ENCODE measurements around the gene RBBP9.
"Not testable (repeated sequence)": the region's sequence is repeated elsewhere in the genome, so short reads cannot be mapped to it uniquely, and the experiment has no call there.

Gene RBBP9

DNA sequence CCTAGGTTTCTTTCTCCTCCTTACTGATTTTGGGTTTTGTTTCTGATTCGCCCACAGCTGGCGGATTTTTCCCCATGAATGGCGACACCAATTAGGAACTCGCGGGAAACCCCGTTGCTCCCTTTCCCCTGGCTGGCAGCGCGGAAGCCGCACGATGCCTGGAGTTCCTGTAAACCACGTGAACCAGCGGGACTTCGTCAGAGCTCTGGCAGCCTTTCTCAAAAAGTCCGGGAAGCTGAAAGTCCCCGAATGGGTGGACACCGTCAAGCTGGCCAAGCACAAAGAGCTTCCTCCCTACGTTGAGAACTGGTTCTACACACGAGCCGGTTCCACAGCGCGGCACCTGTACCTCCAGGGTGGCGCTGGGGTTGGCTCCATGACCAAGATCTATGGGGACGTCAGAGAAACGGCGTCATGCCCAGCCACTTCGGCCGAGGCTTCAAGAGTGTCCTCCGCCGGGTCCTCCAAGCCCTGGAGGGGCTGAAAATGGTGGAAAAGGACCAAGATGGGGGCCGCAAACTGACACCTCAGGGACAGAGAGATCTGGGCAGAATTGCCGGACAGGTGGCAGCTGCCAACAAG is 7.5 kb upstream of the RBBP9 start:
- DNase-seq = no peak

DNA sequence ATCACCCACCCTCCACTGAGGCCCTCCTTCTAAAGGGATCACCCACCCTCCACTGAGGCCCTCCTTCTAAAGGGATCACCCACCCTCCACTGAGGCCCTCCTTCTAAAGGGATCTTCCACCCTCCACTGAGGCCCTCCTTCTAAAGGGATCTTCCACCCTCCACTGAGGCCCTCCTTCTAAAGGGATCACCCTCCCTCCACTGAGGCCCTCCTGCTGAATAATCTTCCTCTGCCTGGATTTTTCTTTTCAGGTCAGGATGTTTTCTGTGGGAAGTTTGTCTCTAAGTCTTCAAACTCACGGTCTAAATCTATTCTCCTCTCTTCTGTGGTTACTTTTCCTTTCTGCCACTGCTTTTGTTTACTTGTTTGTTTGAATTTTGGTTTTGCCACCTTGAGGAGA is 4.6 kb upstream of the RBBP9 start:
- DNase-seq = not testable (repeated sequence)

DNA sequence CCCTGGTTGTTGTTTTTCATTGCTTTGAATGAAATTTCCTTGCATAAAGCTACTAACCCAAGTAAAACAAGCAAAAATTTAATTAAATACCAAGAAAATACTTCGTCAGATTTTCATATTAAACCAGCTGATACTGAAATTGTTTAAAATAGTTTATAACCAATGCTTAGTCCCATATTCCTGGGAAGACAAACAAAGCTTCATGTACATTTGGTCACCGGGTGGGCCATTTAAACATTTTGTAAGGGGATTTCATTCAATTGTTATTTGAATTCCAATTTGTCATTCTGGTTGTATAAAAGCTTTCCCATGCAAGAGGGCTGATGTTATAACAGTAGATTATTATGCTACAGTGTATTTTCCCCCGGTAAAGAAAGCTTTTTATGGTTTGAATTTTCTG is 578 bp upstream of the RBBP9 start:
- DNase-seq = no peak

DNA sequence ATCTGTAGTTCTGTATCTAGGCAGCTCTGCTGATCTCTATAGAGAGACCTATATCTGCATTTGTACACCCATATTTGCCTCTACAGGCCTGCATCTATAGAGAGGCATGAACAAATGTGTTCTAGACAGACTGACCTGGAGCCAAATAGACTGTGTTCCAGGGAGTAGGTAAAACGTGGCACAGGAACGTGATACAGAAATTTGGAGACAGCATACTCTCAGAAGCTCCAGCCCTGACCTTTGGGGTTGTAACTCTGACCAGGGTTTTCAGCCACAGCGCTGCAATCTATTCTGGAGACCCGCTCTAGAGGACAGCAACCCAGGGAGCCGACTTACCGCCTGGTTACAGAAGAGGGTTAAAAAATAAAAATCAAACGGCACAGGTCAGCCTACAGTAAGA is 983 bp downstream of the RBBP9 start:
- no peak for DNase-seq

DNA sequence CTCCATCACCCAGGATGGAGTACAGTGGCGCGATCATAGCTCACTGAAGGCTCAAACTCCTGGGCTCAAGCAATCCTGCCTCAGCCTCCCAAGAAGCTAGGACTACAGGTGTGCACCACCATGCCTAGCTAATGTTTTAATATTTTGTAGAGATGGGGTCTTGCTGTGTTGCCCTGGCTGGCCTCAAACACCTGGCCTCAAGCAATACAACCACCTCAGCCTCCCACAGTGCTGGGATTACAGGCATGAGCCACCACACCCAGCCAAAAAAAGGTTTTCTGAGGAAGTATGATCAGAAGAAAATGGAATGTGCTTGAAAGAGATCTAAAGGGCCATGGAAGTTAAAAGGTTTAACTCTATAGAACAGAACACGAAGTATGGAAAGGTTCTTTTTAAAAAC is 8.7 kb downstream of the RBBP9 start:
- DNase-seq = no peak

DNA sequence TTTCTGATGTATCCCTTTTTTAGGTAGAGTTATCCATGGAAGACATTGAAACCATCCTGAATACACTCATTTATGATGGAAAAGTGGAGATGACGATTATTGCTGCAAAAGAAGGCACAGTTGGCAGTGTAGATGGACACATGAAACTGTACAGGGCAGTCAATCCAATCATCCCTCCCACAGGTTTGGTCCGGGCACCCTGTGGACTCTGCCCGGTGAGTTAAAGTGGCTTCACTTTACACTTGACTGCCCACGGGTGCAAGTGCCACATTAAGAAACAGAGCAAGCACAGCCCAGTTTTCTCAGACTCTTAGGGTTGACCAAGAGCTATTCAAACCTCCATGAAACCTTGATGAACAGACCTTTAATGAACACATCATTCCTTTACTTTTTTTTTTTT is 15.4 kb downstream of the RBBP9 start:
- DNase-seq = no peak

DNA sequence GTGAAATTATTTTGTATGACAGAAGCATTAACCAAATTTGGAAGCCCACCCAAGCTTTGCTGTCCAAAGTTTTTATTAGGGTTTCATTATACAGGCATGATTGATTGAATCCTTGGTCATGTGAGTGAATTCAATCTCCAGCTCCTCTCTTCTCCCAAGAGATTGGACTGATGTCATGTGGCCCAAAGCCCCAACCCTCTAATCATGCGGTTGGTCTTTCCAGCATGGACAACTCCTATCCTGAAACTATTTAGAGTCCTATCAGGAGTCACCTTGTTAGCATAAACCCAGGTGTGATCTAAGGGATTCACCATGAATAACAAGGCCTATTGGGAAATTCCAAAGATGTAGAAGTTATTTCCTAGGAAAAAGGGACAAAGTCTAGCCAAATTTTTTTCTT is 19.2 kb downstream of the RBBP9 start:
- no peak for DNase-seq

DNA sequence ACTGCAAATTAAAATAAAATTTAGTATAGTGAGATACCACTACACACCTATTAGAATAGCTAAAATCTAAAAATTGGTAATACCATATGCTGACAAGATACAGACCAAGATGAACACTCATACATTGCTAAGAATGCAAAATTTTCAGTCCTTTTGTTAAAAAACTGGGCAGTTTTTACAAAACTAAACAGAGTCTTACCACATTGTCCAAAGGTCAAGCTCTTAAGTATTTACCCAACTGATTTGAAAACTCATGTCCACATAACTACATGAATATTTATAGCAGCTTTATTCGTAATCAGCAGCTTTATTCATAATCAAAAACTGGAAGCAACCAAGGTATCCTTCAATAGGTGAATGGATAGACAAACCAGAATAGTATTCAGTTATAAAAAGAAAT is 19.8 kb downstream of the RBBP9 start:
- DNase-seq = no peak

DNA sequence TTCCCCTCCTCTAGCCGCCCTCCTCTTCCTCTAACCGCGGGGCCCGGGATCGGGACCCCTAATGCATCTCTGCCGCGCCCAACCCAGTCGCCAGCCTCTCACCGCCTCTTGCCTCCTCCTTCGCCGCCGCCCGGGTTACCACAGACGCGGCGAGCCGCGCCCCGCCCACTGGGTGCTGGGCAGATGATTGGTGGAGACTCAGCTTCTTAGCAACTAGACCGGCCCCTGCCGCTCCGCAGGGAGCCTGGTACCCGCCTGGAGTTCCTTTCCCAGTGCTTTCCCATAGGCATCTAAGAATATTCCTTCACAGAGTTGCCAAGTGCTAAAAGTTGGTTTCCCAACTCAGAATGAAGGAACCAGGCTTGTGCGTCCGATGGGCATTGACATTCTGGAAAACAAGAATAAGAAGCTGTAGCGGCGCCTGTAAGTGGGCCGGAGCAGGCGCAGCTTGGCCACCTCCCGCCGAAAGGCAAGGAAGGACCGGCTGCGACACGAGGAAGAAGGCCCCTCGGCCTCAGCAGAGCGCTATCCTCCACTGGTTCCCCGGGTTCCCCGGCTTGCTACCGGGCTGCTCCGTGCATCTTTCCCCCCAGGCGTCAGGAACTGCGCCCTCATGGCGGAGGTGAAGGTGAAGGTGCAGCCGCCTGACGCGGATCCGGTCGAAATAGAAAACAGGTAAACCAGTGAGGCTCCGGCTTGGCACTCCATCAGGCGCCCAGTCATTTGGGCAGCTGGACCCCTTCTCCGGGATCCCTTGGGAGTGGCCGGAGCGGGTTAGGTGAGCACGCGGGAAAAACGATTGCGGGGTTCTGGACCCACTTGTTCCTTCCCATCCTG is 29.9 kb downstream of the RBBP9 start, which contains the start of the genes DZANK1 and POLR3F:
Gene DZANK1 (minus strand): TSS at position 137 of the 837 bp plus-strand sequence. CDS start 1,672 bp downstream, outside the sequence.
Gene POLR3F (plus strand): TSS at position 497 of the 837 bp plus-strand sequence. CDS start 117 bp downstream, at position 614.
- DNase-seq = peak; percentile 97

DNA sequence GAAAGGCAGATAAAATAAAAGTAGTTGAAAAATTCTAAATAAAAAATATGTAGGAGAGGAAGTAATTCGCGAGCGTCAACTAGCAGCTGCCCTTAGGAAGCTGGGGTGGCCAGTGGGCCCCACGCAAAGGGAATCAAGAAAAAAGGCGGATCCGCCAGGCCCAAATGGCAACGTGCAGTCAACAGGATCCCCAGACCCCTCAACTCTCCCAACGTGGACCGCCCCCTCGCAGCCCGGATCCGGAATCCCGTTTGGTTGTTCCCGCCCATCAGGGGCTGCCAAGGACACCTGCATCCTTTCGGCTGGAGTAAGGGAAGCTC is 30.5 kb downstream of the RBBP9 start:
- no peak for DNase-seq

DNA sequence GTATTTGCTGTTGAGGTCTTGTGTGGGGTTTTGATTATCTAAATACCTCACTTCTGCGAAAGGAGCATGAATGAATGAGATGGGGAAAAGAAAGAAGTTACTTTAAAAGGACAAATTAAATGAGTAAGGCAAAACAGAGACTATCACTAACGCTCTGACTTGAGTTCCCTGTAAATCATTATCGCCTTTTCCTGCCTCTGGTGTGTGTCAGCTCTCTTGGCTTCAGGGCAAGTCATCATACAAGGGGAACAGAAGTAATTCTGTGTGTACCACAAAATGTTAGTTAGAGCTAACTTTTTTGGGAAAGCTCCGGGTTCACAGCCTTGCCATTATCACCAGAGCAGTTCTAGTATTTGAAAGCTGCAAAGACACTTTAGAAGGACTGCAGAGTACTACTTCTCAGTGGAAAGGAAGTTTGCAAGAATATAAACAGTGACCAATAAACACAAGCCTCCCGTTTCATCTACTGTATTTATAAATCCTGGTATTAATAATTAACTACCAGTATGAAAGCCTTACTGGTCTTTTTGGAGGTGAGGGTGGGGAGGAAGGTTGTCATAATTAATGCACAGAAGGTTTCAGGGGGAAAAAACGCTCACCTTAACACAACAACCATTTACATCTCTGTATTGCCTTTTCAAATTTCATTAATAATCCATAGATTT is 31.4 kb downstream of the RBBP9 start:
- no peak for DNase-seq

DNA sequence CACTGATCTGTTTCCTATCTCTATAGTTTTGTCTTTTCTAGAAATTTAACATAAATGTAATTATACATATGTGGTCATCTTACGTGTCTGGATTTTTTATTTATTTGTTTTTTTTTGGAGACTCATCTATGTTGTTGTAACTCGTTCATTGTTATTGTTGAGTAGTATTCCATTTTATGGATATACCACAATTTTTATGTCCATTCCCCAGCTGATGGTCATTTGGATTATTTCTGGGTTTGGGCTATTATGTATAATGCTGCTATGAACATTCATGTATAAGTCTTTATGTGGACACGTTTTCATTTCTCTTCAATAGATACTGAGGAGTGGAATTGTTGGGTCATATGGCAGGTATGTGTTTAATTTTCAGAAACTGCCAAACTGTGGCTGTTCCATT is 40.4 kb downstream of the RBBP9 start:
- DNase-seq = no peak

DNA sequence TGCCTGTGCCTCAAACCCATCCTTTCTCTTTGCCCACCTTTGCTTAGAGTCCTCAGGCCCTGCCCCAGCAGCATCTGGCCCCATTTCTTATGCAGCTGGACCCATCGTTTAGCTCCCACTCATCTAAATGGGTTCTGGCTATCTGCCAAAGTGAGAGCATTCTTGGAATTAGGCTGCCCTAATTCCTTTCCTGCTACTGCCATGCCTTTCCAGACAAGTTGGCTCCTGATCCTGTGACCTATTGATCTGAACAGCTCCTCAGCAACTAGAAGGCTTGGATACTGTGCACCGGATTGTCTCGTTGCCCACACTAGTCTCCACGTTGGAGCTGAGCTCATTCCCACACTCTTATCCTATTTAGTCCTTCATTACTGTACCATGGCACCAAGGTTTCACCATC is 53.1 kb downstream of the RBBP9 start:
- no peak for DNase-seq

DNA sequence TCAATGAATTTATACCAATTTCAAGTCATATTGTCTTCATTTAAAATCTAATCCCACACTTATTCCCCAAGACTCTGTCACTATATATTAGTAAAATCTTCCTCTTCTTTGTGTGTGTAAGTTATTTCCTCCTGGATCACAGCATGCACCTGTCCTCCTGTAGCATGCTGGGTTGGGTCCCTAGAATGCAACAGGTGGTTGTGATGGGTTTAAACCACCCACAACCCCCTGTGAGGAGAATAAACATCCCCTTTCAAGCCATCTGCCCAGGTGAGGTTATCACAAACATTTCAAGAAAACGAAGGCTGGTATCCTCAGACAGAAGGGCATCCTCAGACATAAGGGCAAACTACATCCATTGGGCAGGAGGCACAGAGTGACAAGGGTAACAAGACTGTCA is 56.6 kb downstream of the RBBP9 start:
- DNase-seq = no peak

DNA sequence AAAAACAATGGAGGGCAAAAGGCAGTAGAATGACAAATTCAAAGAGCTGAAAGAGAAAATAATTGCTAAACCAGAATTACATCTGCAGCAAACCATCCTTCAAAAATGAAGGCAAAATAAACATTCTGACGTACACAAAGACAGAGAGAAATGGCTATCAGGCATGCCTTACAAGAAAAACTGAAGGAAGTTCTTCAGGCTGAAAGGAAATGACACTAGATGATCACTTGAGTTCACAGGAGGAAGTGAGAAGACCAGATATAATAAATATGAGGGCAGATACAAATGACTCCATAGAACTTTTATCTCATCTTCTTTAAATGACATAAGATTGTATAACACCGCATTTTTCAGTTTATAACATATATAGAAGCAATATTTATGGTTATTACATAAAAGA is 60.2 kb downstream of the RBBP9 start:
- no peak for DNase-seq
